PC-3 (cell line): ENCODE measurements around the gene SDK2.

ENCODE experiments used
- EZH2 ChIP-seq: fragments of 300-600 bp; sonication (generic); IDR thresholded peaks from one replicate; pipeline ENCODE4 v1.6.1; 2017; ENCODE audit warnings: antibody characterized with exemption, mild to moderate bottlenecking, low read length; ENCODE audit not compliant: unreplicated experiment
- EZH2phosphoT487 ChIP-seq: fragments of 300-600 bp; sonication (generic); IDR thresholded peaks from 2 replicates; pipeline ENCODE4 v1.6.1; 2018; ENCODE audit warnings: mild to moderate bottlenecking, antibody characterized with exemption, low read length, borderline replicate concordance
- TF ChIP-seq, protein P1 (sequence below): fragments of 300-600 bp; sonication (generic); conservative IDR thresholded peaks from 2 replicates; pipeline ENCODE4 v1.5.1; 2017; ENCODE audit warnings: antibody characterized with exemption, low read depth, mild to moderate bottlenecking, low read length

DNA sequence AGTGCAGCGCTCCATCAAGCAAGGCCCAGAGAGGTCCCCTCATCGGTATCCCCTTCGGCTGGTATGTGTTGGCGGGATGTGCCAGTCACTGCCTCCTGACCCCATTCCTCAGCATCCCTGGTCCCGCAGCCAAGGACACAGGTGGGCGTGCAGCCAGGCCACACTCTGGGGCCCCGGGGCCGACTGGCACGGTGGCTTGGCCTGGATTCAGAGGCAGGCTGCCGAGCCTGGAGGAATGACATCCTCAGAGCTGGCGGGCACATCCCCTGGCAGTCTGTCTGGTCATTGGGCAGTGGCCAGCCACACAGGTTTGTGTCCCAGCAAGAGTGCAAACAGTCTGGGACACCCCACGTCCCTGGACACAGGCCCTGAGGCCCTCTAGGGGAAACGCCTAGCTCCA, 111.1 kb downstream of the SDK2 start:
- TF ChIP-seq, protein P1, sequence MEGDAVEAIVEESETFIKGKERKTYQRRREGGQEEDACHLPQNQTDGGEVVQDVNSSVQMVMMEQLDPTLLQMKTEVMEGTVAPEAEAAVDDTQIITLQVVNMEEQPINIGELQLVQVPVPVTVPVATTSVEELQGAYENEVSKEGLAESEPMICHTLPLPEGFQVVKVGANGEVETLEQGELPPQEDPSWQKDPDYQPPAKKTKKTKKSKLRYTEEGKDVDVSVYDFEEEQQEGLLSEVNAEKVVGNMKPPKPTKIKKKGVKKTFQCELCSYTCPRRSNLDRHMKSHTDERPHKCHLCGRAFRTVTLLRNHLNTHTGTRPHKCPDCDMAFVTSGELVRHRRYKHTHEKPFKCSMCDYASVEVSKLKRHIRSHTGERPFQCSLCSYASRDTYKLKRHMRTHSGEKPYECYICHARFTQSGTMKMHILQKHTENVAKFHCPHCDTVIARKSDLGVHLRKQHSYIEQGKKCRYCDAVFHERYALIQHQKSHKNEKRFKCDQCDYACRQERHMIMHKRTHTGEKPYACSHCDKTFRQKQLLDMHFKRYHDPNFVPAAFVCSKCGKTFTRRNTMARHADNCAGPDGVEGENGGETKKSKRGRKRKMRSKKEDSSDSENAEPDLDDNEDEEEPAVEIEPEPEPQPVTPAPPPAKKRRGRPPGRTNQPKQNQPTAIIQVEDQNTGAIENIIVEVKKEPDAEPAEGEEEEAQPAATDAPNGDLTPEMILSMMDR = no peak
- no peak for TF ChIP-seq EZH2
- no peak for TF ChIP-seq EZH2phosphoT487
